Upper lobe of left lung (tissue), 6 donors: Measurements from ENCODE around the gene ARHGAP15. TPM values are rescaled to one million over a fixed set of nuclear protein-coding genes. Genes with fewer than 3 reads are reported as not detected.
A peak's percentile ranks its signal among the peaks of the same experiment; 100 is the strongest.

ENCODE experiments used
- ATAC-seq, 2 donors: fragments of 200-7000 bp; cut with Tn5 transposase; one replicate each; pipeline ENCODE4 v1.9.1; 2022; ENCODE audit warnings: mild to moderate bottlenecking in 2 of 2, moderate library complexity in 2 of 2; ENCODE audit not compliant: low FRiP score in 2 of 2
- DNase-seq, 2 donors: peaks; one replicate each; pipeline ENCODE4 v3.0.0-alpha.2; 2019 to 2020
- H3K27ac ChIP-seq, 4 donors: fragments of 200-600 bp; sonication (generic); one replicate each; pipeline ENCODE4 v1.5.1; 2016 to 2019
- H3K27me3 ChIP-seq, 4 donors: fragments of 200-600 bp; sonication (generic); one replicate each; pipeline ENCODE4 v1.5.1; 2017 to 2019
- H3K36me3 ChIP-seq, 4 donors: fragments of 200-600 bp; sonication (generic); one replicate each; pipeline ENCODE4 v1.5.1; 2016 to 2019
- H3K4me1 ChIP-seq, 4 donors: fragments of 200-600 bp; sonication (generic); one replicate each; pipeline ENCODE4 v1.5.1; 2018 to 2019
- H3K4me3 ChIP-seq, 4 donors: fragments of 200-600 bp; sonication (generic); one replicate each; pipeline ENCODE4 v1.5.1; 2017 to 2019; ENCODE audit warnings: mild to moderate bottlenecking in 2 of 4, moderate library complexity in 1 of 4
- H3K9me3 ChIP-seq, 4 donors: fragments of 200-600 bp; sonication (generic); one replicate each; pipeline ENCODE4 v1.5.1; 2018 to 2019
- EP300 ChIP-seq, 4 donors: sonication (generic); formaldehyde crosslinking; IDR thresholded peaks; one replicate each; pipeline ENCODE4 v1.5.1; 2017; ENCODE audit warnings: antibody characterized with exemption in 4 of 4, control low read depth in 2 of 4
- POLR2A ChIP-seq, 4 donors: fragments of 450-650 bp; IDR thresholded peaks; one replicate each; pipeline ENCODE4 v1.5.1; 2016 to 2017; ENCODE audit warnings: antibody characterized with exemption in 4 of 4, mild to moderate bottlenecking in 2 of 4
- POLR2AphosphoS5 ChIP-seq, 2 donors: sonication (generic); formaldehyde crosslinking; IDR thresholded peaks; one replicate each; pipeline ENCODE4 v1.5.1; 2017; ENCODE audit warnings: antibody characterized with exemption in 2 of 2
- WGBS, 2 donors: methylation state at CpG; one replicate each; pipeline ENCODE4 v1.1.5; 2017 to 2018; 5-methylcytosine and 5-hydroxymethylcytosine counted together
- total RNA-seq, 6 donors: library from RNA; depleted of rRNA in 4 of 6; stranded (reverse); fragments of >200 nt in 4 of 6; gene quantifications; one replicate each; pipeline versions ENCODE4 v1.1.0 to v1.2.1, GENCODE V29; 2016 to 2021
- TF ChIP-seq, protein P1 (sequence below), 6 experiments: fragments of 450-650 bp in 4 of 6; fragments of 200-600 bp in 2 of 6; sonication (generic) in 2 of 6; IDR thresholded peaks; one replicate each; pipeline ENCODE4 v1.5.1; 2016 to 2019; ENCODE audit warnings: antibody characterized with exemption in 6 of 6
- donor health status: DM: no; HTN: no; CAD: no; lungs with moderate emphysema.
- donor health status: DM: no; HTN: yes; CAD: no; lungs with severe emphysema.

The ARHGAP15 gene
- total RNA-seq, 6 donors from 2014 or later, result 11.9 to 57.6 (median 17.5) TPM

DNA sequence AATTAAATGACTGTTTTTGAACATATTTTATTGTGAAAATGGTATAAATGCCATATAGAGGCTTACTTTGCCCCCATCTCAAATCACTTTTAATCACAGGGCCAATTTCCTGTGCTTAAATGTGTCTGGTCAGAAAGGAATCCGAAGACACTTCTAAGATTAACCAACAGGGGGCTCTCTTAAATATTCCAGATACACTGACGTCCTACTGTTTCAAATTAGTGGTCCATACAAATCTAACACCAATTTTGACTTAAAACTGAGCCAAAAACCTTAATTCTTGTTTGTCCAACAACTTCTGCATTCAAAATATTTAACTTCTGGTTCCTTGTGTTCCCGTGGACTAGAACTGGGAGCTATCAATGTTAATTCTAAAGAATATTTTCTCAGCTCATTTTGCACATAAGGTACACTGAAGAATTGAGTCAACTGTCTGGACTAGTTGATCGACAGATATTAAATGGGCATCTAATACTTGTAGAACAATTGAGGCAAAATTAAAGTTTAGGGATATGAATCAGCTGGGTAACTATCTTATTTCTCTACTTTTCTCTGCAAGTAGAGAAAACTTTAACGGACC, 557.5 kb downstream of the ARHGAP15 start:
- Histone ChIP-seq H3K27me3 (no peaks in the 10 kb centered on the region), H3K4me3 (no peak overlapping the region), H3K36me3 (no peaks in the 10 kb centered on the region), H3K4me1 (no peaks in the 10 kb centered on the region), H3K27ac (no peak overlapping the region), H3K9me3 (no peaks in the 10 kb centered on the region)
- TF ChIP-seq POLR2AphosphoS5 (IDR thresholded peaks at IDR 0.05) (no peak), POLR2A (IDR thresholded peaks at IDR 0.05) (no peak)
- TF ChIP-seq, protein P1, sequence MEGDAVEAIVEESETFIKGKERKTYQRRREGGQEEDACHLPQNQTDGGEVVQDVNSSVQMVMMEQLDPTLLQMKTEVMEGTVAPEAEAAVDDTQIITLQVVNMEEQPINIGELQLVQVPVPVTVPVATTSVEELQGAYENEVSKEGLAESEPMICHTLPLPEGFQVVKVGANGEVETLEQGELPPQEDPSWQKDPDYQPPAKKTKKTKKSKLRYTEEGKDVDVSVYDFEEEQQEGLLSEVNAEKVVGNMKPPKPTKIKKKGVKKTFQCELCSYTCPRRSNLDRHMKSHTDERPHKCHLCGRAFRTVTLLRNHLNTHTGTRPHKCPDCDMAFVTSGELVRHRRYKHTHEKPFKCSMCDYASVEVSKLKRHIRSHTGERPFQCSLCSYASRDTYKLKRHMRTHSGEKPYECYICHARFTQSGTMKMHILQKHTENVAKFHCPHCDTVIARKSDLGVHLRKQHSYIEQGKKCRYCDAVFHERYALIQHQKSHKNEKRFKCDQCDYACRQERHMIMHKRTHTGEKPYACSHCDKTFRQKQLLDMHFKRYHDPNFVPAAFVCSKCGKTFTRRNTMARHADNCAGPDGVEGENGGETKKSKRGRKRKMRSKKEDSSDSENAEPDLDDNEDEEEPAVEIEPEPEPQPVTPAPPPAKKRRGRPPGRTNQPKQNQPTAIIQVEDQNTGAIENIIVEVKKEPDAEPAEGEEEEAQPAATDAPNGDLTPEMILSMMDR (IDR thresholded peaks at IDR 0.05), result peak; percentile 12 to 58 (median 48)
- DNase-seq (no peak), ATAC-seq (peak in 1 of 2 donors; percentile 64)
- 62 to 67% methylated on average over 5 of the region's 5 CpGs for WGBS, 2 donors

DNA sequence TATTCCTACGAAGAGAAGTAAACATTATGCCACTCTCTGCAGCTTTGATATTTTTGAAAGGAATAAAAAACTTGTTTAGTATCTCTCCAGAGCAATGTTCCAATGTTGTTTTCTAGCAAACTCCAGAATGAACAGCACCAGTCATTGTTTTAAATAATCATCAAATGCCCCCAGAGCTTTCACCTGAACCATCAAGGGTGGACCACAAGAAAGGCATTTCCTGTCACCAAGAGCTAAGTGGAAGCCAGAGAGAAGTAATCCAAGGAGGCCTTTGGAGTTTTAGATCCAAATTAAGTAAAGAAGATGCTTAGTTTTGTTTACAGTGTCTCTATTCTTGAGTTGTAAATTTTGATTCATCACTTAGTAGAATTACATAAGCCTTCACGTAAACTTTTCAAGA, 559.0 kb downstream of the ARHGAP15 start:
- H3K27ac ChIP-seq, result no peak overlapping the region
- H3K4me3 ChIP-seq, result no peak overlapping the region
- TF ChIP-seq, protein P1 (IDR thresholded peaks at IDR 0.05), result no peak
- TF ChIP-seq POLR2AphosphoS5 (IDR thresholded peaks at IDR 0.05) (no peak), POLR2A (IDR thresholded peaks at IDR 0.05) (no peak), EP300 (IDR thresholded peaks at IDR 0.05) (no peak)
- H3K4me1 ChIP-seq, result no peaks in the 10 kb centered on the region
- no peaks in the 10 kb centered on the region for H3K27me3 ChIP-seq
- H3K36me3 ChIP-seq, result no peaks in the 10 kb centered on the region
- 80 to 91% methylated on average over 2 of the region's 2 CpGs for WGBS, 2 donors
- H3K9me3 ChIP-seq, result no peaks in the 10 kb centered on the region
- no peak for ATAC-seq
- no peak for DNase-seq

DNA sequence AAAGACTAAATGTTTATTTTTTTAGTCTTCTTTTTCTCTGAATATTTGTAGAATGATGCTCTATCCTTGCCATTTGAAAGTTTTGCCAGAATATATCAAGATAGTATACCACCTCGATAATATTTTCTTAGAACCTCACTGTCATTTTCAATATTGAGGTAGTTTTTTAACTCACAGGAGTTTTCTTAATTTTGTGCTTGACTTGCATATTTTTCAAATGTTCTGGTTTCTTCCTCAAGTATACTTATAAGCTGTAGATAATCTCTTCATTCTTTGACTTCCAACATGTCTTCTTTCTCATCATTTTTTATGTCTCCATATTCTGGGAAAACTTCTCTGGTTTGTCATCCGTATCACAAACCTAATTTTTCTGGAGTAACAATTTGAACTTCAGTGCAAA, 559.6 kb downstream of the ARHGAP15 start:
- TF ChIP-seq POLR2A (IDR thresholded peaks at IDR 0.05), result no peak
- TF ChIP-seq, protein P1 (IDR thresholded peaks at IDR 0.05), result no peak
- no peak for TF ChIP-seq POLR2AphosphoS5 (IDR thresholded peaks at IDR 0.05)
- TF ChIP-seq EP300 (IDR thresholded peaks at IDR 0.05), result no peak
- WGBS, 2 donors, result 94 to 96% methylated on average over 2 of the region's 2 CpGs
- H3K36me3 ChIP-seq, result no peaks in the 10 kb centered on the region
- ATAC-seq (no peak), DNase-seq (no peak)
- H3K27ac ChIP-seq, result no peak overlapping the region
- no peaks in the 10 kb centered on the region for H3K27me3 ChIP-seq
- no peaks in the 10 kb centered on the region for H3K4me1 ChIP-seq
- H3K9me3 ChIP-seq, result no peaks in the 10 kb centered on the region
- no peak overlapping the region for H3K4me3 ChIP-seq

- Histone ChIP-seq H3K27me3 (no peaks in the 10 kb centered on the region), H3K9me3 (no peaks in the 10 kb centered on the region), H3K4me3 (no peak overlapping the region), H3K27ac (no peak overlapping the region), H3K36me3 (no peaks in the 10 kb centered on the region), H3K4me1 (no peaks in the 10 kb centered on the region)
- 56 to 75% methylated on average over 1 of the region's 1 CpG for WGBS, 2 donors
- ATAC-seq (no peak), DNase-seq (no peak)
- TF ChIP-seq POLR2A (IDR thresholded peaks at IDR 0.05), result no peak
- no peak for TF ChIP-seq EP300 (IDR thresholded peaks at IDR 0.05)
- no peak for TF ChIP-seq POLR2AphosphoS5 (IDR thresholded peaks at IDR 0.05)
- TF ChIP-seq, protein P1 (IDR thresholded peaks at IDR 0.05), result no peak
These were observed 560.3 kb downstream of the ARHGAP15 start for GRCh38 chr2:143689541-143689940.

DNA sequence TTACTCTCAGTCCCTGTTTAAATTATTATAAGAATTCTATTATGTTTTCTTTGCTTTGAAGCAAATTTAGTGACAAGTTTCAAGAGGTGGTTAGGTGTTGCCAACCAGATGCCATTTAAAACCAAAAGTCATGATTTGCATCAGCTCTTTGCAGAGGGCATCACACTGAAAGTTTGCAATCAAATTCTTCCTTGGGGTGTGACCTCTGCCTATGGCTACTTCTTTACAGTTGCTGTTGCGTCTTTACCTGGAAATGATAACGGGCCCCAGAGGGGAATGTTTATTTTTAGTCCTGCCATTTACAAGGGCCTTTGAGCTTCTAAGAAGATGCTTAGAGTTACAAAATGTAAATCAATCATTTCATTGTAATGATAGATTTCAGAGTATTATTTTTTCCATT, 561.0 kb downstream of the ARHGAP15 start:
- H3K36me3 ChIP-seq, result no peaks in the 10 kb centered on the region
- no peak for DNase-seq
- TF ChIP-seq EP300 (IDR thresholded peaks at IDR 0.05), result no peak
- TF ChIP-seq, protein P1 (IDR thresholded peaks at IDR 0.05), result no peak
- TF ChIP-seq POLR2AphosphoS5 (IDR thresholded peaks at IDR 0.05), result no peak
- TF ChIP-seq POLR2A (IDR thresholded peaks at IDR 0.05), result no peak
- H3K27ac ChIP-seq, result no peak overlapping the region
- no peaks in the 10 kb centered on the region for H3K9me3 ChIP-seq
- no peak for ATAC-seq
- no peaks in the 10 kb centered on the region for H3K4me1 ChIP-seq
- 66 to 72% methylated on average over 2 of the region's 2 CpGs for WGBS, 2 donors
- H3K4me3 ChIP-seq, result no peak overlapping the region
- no peaks in the 10 kb centered on the region for H3K27me3 ChIP-seq
